RWPE2 (cell line): ENCODE results near the gene CCT7.

Experiments used
- ATAC-seq: fragments of 200-7000 bp; cut with Tn5 transposase; 3 replicates; pipeline ENCODE4 v1.9.1; 2021; ENCODE audit warnings: low read depth
- DNase-seq: peaks from one replicate; pipeline ENCODE4 v3.0.0-alpha.2; 2020; ENCODE audit warnings: low spot score
- H3K27ac ChIP-seq: fragments of 450-650 bp; 2 replicates; pipeline ENCODE4 v1.5.1; 2017; ENCODE audit warnings: mild to moderate bottlenecking; ENCODE audit not compliant: poor library complexity, severe bottlenecking
- H3K27me3 ChIP-seq: fragments of 250-450 bp; sonication (Bioruptor Pico); 2 replicates; pipeline ENCODE4 v1.5.1; 2021; ENCODE audit warnings: mild to moderate bottlenecking, moderate library complexity; ENCODE audit not compliant: insufficient read depth, poor library complexity, severe bottlenecking
- H3K36me3 ChIP-seq: fragments of 250-450 bp; sonication (Bioruptor Pico); 2 replicates; pipeline ENCODE4 v1.5.1; 2020; ENCODE audit warnings: low read depth, mild to moderate bottlenecking, moderate library complexity
- H3K4me1 ChIP-seq: fragments of 250-450 bp; sonication (Bioruptor Pico); 2 replicates; pipeline ENCODE4 v1.5.1; 2021; ENCODE audit warnings: mild to moderate bottlenecking, moderate library complexity; ENCODE audit not compliant: insufficient read depth, poor library complexity, severe bottlenecking
- H3K4me3 ChIP-seq: fragments of 250-450 bp; sonication (Bioruptor Pico); 2 replicates; pipeline ENCODE4 v1.5.1; 2021; ENCODE audit warnings: mild to moderate bottlenecking, moderate library complexity; ENCODE audit not compliant: severe bottlenecking
- H3K9me3 ChIP-seq: fragments of 250-450 bp; sonication (Bioruptor Pico); 2 replicates; pipeline ENCODE4 v1.5.1; 2021; ENCODE audit warnings: mild to moderate bottlenecking, moderate library complexity; ENCODE audit not compliant: severe bottlenecking
- CTCF ChIP-seq: fragments of 450-650 bp; IDR thresholded peaks from one replicate; pipeline ENCODE4 v1.5.1; 2017; ENCODE audit warnings: mild to moderate bottlenecking, moderate library complexity; ENCODE audit not compliant: poor library complexity, severe bottlenecking

Gene CCT7

GRCh38 chr2:73238149-73238548, 4.0 kb downstream of the CCT7 start:
- no peak for TF ChIP-seq CTCF
- Histone ChIP-seq H3K4me3 (no peak overlapping the region), H3K27me3 (no peaks in the 10 kb centered on the region), H3K36me3 (peaks cover 56% of the 10 kb centered on the region), H3K27ac (no peak overlapping the region), H3K9me3 (no peaks in the 10 kb centered on the region), H3K4me1 (peaks cover 14% of the 10 kb centered on the region)
- DNase-seq: no peak
- no peak for ATAC-seq

- no peaks in the 10 kb centered on the region for H3K9me3 ChIP-seq
- no peaks in the 10 kb centered on the region for H3K27me3 ChIP-seq
- no peak overlapping the region for H3K27ac ChIP-seq
- peaks cover 21% of the 10 kb centered on the region for H3K4me1 ChIP-seq
- no peak for DNase-seq
- no peak for ATAC-seq
- H3K36me3 ChIP-seq: peaks cover 65% of the 10 kb centered on the region
- H3K4me3 ChIP-seq: no peak overlapping the region
- TF ChIP-seq CTCF: no peak
Observed at GRCh38 chr2:73238976-73239375, 4.9 kb downstream of the CCT7 start.

- Histone ChIP-seq H3K27ac (no peak overlapping the region), H3K27me3 (no peaks in the 10 kb centered on the region), H3K4me3 (no peak overlapping the region), H3K4me1 (peaks cover 21% of the 10 kb centered on the region), H3K9me3 (no peaks in the 10 kb centered on the region), H3K36me3 (peaks cover 71% of the 10 kb centered on the region)
- DNase-seq (no peak), ATAC-seq (peak; percentile 30; the same call in 2 of the 3 replicates)
- TF ChIP-seq CTCF: no peak
Observed at GRCh38 chr2:73239776-73240175, 5.7 kb downstream of the CCT7 start.

GRCh38 chr2:73243884-73244570, 9.9 kb downstream of the CCT7 start:
- H3K4me1 ChIP-seq: peaks cover 9% of the 10 kb centered on the region
- TF ChIP-seq CTCF: no peak
- DNase-seq (peak; percentile 87), ATAC-seq (peak; percentile 94)
- H3K36me3 ChIP-seq: peaks cover 96% of the 10 kb centered on the region
- no peaks in the 10 kb centered on the region for H3K27me3 ChIP-seq
- H3K9me3 ChIP-seq: no peaks in the 10 kb centered on the region
- peak overlapping the region; percentile 26 for H3K27ac ChIP-seq
- no peak overlapping the region for H3K4me3 ChIP-seq

GRCh38 chr2:73244580-73244979, 10.5 kb downstream of the CCT7 start:
- H3K27ac ChIP-seq: peak overlapping the region; percentile 26
- no peak for TF ChIP-seq CTCF
- DNase-seq (no peak), ATAC-seq (no peak)
- H3K27me3 ChIP-seq: no peaks in the 10 kb centered on the region
- H3K36me3 ChIP-seq: peaks cover 96% of the 10 kb centered on the region
- peaks cover 8% of the 10 kb centered on the region for H3K4me1 ChIP-seq
- no peaks in the 10 kb centered on the region for H3K9me3 ChIP-seq
- H3K4me3 ChIP-seq: no peak overlapping the region
